Uterus (tissue), 2 donors: ENCODE data around the gene SLC50A1.

Experiments used
- POLR2A ChIP-seq, 2 donors: fragments of 450-650 bp; IDR thresholded peaks; one replicate each; pipeline ENCODE4 v1.6.1; 2016; ENCODE audit warnings: antibody characterized with exemption in 2 of 2, mild to moderate bottlenecking in 1 of 2, moderate library complexity in 1 of 2
- TF ChIP-seq, protein P1 (sequence below), 4 experiments: fragments of 200-600 bp in 2 of 4; fragments of 450-650 bp in 2 of 4; sonication (generic) in 2 of 4; IDR thresholded peaks; one replicate each; pipeline ENCODE4 v1.5.1; 2016 to 2019; ENCODE audit warnings: antibody characterized with exemption in 4 of 4, mild to moderate bottlenecking in 2 of 4, moderate library complexity in 1 of 4

- TF ChIP-seq, protein P1, sequence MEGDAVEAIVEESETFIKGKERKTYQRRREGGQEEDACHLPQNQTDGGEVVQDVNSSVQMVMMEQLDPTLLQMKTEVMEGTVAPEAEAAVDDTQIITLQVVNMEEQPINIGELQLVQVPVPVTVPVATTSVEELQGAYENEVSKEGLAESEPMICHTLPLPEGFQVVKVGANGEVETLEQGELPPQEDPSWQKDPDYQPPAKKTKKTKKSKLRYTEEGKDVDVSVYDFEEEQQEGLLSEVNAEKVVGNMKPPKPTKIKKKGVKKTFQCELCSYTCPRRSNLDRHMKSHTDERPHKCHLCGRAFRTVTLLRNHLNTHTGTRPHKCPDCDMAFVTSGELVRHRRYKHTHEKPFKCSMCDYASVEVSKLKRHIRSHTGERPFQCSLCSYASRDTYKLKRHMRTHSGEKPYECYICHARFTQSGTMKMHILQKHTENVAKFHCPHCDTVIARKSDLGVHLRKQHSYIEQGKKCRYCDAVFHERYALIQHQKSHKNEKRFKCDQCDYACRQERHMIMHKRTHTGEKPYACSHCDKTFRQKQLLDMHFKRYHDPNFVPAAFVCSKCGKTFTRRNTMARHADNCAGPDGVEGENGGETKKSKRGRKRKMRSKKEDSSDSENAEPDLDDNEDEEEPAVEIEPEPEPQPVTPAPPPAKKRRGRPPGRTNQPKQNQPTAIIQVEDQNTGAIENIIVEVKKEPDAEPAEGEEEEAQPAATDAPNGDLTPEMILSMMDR (IDR thresholded peaks at IDR 0.05): peak; percentile 88 to 100 (median 94)
- no peak for TF ChIP-seq POLR2A (IDR thresholded peaks at IDR 0.05)
Measured at GRCh38 chr1:155086128-155086741, 49.4 kb upstream of the SLC50A1 start.
